Stimulated activated CD8-positive, alpha-beta memory T cell treated with anti-CD3 and anti-CD28 coated beads, Interleukin-2, amount 100 ng/mL, for 1 hour (primary cell): ENCODE measurements around the gene ZIC2.

Source experiments
- DNase-seq, 2 donors: peaks; one replicate each; pipeline ENCODE4 v3.0.0-alpha.2; 2020; ENCODE audit warnings: low read depth in 2 of 2

Gene ZIC2

DNA sequence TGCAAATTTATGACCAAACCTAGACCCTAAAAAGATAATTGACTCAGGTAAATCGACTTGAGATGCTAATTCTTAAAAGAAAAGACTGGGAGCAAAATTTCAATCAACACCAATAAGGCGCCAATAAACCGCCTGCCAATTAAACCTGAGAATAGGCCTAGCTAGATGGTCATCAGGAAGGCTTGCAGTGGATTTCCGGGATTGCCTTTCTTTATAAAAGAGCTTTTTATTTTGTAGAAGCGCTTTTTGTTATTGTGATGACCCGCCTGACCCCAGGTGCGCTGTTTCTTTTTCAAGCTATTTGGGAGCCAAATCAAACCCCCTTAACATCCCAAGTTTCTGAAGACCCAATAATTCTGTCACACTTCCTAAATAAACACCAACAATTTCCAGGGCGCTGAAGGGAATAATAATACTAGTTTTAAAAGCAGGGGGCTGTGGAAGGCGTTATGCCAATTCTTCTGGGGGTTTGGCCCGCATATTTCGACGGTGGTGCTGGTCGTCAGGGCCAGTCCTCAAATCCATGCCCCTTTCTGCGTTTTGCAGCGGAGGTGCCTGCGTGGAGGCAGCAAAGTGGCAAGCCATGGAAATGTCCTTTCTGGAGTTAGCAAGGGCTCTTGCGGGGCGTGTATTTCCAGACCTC lies 7.2 kb upstream of the ZIC2 start:
- no peak for DNase-seq

DNA sequence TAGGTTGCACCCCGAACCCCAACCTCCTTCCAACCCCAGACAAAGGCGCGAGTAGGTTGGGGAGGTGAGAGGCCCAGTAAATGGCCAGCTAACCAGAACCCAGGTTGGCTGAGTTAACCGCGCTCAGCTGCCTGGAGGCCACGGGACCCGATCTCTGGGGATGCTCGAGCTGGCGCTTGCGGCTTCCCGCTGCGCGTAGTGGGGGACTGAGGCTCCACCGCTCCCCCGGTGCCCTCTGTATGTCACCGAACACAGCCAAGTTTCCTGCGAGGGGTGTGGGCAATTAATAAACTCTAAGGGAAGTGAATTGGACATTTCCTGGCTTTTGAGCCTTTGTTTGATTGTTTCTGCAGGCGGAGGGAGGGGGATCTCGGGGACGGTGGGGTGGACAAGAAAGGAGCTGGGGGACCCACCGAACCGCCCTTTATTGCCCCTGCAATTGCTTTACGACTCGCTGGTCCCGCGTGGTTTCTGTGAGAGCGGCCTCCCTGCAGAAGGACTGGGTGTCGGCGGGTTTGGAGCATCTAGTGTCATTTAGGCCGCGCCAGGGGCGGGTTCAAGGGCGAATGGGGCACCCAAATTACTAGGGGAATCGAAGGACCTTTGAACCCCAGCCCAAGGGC lies 6.5 kb upstream of the ZIC2 start:
- no peak for DNase-seq

DNA sequence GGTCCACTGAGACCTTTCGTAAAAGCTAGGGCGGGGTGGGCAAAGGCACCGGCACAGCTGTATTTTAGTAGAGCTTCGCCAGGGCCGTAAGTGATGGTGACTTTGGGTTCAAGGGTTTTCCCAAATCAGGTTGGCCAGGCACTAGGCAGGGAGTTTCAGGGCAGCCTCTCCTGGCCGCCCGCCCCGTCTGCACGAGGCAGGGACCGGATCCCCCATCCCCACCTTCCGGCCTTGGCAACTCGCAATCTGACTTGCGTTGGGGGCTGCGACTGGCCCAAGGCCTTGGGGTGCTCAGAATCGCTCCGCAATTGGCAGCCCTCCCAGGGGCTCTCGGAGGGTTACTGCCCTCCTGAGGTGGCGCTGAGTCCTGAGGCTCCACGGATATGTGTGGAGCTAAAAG lies 6.0 kb upstream of the ZIC2 start:
- DNase-seq, result no peak

DNA sequence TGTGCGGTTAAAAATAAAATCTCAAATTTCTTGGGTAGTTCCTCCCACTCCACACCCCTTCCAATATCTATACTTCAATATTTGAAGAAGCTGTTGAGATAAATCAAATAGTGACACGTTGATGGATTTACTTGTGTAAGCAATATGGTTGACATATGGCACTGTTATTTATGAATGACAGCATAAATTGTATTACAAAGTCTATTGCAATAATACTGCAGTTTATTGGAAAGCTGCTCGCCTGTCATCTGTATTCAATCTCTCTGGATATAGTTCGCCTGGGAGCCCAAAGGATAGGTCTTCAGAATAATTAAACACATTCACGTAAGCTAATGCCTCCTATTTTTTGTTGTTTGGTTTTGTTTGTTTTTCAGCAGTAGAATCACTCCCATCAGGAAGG lies 5.0 kb upstream of the ZIC2 start:
- no peak for DNase-seq

DNA sequence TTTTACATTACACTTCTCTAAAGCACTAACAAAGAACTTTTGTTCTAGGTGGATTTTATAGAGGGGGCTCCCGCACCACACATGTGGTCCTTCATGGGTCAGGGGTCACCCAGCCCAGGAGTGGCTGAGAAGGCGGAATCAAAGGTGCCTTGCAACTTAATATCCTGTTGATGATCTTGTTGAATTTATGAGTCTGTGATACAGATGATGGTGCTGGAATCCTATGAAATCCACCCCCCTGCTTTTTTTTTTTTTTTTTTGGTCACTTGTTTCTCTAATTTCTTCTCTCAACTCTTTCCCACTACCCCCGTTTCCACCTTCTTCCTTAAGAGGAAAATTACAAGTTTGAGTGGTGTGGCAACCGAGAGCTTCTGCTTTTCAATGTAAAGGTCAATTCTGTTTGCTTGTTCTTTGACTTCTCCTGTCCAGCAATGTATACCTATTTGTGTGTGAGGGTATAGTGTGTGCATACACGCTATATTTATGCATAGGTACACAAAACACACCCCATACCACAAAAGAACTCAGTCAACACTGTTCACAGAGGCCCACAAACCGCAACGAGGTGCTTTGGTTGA lies 4.2 kb upstream of the ZIC2 start:
- no peak for DNase-seq

DNA sequence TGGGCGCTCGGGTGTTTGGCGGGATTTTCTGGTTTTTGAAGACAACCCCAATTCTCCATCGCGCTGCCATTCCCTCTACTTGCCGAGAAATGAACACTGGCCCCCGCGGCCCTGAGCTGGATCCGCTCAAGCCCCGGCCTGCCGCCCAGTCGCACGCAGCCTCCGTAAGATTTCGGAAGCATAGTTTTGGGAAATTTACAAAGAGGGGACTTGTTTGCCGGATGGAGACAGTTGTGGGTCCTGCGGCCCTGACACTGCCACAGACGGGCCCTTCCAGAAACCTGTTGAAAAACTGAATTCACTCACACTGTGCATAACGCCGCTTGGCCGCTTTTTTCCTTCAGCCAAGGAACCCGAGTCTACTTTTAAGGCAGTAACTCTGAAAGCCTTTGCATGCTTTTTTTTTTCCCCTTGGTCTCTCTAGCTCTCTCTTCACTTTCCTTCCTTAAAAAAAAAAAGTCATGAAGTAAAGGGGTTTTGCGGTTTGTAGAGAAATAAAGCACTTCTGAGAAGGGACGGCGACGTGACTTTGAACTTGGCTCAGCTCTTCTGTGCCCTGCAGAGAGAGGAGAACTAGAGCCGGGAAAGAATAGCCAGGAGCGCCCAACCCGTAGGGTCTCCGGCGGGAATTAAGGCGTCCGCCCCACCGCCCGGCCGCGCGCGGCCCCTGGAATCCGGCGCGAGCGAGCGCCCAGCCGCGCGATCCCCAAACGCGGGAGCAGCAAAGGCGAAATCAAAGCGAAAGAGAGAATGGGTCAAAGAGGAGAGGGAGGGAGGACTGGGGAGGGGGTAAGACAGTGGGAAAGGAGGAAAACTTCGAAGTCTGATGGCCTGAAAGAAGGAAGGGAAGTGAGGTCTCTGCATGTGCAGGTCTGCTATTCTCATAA lies 3.4 kb upstream of the ZIC2 start:
- no peak for DNase-seq

DNA sequence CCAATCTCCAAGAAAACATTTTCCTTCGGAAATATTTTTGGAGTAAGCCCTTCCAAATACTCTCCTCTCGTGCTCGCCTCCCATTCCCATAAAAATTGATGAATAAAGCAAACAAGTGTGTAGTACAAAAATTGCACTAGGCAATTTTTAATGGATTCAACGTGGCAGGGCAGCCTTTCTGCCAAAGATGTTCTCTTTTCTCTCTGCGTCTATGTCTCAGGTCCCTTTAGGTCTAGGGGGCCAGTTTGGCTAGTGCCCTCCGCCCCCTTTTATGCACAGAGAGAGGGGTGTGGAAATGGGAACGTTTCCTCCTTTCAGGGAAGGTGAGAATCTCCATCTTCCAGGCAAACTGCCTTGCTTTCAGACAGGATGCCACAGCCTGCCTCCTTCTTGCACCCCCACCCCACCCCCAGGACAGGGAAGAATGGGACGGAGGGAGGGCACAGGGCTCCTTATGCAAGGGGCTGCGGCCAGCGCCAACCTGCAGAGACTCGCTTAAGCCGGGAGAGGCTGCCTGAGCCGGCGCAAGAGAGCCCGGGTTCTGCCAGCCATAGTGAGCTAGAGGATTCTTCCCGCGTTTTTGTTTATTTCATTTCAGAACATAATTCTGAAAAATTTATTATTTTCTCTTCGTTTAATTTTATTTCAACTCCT lies 2.7 kb upstream of the ZIC2 start:
- DNase-seq, result no peak

DNA sequence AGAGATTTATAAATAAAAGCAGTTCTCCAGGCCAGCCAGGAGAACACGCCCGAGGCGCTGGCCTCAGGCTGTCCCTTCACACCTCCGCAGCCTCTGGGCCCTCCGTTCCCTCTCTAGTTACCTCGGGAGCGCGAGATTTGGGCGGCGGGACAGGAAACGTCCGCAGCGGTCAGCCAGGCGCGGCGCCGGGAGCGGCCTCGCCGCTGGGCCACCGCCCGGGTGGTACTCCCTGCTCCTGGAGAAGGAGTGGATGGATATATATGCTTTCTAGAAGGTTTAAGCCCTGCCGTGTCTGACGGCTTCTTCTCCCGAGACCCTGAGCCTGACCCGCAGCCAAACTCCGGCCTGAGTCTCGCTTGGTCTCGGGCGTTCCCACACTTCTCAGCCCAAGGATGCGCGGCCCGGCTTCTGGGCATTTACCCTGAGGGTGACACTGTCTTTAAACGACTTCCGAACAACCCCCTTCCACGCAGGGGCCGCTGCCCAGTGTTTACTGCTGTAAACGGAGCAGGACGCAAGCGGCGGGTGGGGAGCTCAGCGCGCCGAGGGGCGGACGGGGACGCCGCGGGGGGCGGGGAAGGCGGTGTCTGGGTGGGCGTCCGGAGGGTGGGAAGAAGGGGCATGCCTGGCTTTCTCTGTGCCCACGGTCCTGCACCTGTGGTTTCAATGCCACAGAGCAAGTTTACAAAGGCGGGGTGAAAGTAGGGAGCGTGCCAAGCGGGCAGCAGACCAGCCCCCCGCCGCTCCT lies 2.0 kb upstream of the ZIC2 start:
- DNase-seq, result no peak

DNA sequence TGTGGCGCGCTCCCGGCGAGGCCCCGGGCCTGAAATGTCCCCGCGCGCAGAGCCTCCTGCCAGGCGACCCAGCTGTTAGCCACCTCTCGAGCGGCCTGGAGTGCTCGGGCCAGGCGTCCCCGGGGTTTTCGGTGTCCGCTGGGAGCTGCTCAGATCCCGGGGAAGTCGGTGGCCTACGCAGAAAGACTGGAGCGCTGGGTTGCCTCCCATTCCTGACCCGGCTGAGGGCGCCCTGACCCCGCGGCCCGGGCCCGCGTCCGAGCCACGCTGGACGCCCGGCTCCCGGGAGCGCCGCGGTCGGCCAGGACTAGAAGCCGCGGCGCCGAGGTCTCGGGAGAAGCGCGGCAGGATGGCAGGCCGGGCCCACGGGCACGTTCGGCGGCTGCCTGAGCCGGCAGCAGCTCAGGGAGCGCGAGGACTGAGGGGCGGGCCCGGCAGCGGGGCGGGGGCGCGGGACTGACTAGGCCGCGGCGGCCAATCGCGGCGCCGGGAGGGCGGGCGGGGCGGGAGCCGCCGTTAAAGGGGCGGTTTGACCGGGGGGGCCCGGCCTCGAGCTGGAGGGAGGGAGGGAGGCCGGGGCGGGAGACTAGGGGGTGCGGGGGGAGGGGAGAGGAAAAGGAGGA lies 1.3 kb upstream of the ZIC2 start:
- DNase-seq, result no peak

DNA sequence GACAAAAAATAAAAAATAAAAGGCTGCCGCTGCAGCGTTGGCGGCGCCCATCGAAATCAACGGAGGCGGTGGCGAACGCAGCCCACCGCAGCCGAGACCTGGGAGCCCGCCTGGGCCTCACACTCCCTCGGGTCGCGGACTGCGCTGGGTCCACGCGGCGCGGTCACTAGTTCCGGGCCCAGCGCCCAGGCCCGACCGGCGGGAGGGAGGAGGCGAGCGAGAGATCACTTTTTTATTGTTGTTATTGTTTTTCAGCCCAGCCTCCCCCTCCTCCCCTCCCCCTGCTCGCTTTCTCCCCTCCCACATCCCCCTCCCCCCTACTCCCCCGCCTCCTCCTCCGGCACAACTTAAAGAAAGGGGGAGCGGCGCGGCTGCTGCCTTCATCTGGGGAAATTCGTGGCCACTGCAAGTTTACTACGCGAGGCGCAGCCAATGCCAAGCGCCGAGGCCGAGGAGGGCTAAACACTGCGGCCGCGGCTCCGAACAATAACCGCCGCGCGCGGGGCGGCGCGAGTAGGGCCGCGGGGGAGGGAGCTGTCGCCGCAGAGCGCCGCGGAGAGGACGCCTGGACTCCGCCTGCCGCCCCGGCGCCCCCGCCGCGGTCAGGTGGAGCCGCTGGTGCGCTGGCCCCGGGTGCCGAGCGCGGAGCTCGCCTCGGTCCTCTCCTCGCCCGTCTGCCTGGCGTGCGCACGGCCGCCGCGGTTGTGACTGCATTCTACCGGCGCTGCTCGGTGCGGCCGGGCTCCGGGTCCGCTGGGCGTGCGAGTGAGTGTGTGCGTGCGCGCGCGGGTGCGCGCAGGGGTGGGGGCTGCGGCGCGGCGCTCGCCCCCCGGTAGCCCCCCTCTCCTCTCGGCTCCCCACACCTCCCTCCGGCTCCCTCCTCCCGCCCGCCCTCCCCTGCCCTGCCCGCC lies 505 bp upstream of the ZIC2 start:
- DNase-seq, result no peak

DNA sequence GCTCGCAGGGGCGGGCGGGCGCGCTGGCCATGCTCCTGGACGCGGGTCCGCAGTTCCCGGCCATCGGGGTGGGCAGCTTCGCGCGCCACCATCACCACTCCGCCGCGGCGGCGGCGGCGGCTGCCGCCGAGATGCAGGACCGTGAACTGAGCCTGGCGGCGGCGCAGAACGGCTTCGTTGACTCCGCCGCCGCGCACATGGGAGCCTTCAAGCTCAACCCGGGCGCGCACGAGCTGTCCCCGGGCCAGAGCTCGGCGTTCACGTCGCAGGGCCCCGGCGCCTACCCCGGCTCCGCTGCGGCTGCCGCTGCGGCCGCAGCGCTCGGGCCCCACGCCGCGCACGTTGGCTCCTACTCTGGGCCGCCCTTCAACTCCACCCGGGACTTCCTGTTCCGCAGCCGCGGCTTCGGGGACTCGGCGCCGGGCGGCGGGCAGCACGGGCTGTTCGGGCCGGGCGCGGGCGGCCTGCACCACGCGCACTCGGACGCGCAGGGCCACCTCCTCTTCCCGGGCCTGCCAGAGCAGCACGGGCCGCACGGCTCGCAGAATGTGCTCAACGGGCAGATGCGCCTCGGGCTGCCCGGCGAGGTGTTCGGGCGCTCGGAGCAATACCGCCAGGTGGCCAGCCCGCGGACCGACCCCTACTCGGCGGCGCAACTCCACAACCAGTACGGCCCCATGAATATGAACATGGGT lies 599 bp downstream of the ZIC2 start:
- no peak for DNase-seq

DNA sequence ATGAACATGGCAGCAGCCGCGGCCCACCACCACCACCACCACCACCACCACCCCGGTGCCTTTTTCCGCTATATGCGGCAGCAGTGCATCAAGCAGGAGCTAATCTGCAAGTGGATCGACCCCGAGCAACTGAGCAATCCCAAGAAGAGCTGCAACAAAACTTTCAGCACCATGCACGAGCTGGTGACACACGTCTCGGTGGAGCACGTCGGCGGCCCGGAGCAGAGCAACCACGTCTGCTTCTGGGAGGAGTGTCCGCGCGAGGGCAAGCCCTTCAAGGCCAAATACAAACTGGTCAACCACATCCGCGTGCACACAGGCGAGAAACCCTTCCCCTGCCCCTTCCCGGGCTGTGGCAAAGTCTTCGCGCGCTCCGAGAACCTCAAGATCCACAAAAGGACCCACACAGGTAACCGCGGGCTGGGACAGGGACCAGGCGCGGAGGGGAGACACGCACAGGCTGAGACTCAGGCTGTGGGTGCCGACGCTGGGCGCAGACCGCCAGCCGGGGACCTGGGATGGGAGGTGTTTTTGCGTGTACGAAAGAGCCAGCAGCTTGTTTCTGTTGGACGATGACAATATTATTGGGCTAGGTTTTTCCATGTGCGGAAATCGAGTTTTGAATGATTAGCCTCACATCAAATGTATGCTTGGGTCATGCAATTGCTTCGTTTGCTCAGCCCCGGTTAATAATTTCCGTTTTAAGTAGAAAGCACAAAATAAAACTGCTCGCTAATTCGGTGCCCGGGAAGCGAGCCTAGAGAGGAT lies 1.3 kb downstream of the ZIC2 start:
- no peak for DNase-seq

DNA sequence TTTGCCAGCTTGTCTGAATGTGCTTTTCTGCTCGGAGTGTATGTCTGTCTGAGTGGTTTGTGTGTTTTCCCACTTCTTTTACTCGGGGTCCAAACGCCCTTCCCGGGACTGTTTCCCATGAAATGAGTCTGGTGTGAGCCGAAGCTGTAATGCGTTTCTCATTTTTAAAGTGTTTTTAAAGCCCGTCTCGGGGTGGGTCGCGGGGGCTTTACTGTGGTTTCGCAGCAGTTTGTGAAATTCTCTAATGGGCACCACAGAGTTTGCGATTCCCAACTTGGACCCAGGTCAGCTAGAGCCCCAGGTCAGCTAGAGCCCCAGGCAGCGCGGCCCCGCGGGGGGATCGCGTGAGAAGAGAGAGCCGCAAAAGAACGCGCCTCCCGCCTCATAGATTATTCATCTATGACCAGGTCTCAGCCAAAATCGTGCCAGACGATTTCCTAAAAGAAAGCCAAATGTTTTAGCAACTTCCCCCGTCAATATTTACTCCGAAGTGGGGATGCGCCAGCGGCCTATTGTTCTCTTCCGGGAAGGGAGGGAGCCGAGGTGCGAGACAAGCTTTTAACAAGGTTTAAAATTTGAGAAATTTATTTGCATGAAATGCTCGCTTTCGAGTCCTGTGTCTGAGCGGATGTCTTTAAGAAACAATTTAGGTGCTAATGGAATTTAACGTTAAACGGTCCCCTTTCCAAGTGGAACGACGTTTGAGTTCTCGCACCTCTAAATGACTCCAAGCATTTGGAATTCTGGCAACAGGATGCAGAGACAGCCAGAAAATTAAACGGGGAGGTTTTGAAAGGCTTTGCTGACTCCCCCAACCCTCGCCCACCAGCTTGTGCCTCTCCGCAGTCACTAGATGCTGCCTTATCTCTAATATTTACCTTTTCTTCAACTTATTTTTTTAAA lies 2.2 kb downstream of the ZIC2 start:
- no peak for DNase-seq

DNA sequence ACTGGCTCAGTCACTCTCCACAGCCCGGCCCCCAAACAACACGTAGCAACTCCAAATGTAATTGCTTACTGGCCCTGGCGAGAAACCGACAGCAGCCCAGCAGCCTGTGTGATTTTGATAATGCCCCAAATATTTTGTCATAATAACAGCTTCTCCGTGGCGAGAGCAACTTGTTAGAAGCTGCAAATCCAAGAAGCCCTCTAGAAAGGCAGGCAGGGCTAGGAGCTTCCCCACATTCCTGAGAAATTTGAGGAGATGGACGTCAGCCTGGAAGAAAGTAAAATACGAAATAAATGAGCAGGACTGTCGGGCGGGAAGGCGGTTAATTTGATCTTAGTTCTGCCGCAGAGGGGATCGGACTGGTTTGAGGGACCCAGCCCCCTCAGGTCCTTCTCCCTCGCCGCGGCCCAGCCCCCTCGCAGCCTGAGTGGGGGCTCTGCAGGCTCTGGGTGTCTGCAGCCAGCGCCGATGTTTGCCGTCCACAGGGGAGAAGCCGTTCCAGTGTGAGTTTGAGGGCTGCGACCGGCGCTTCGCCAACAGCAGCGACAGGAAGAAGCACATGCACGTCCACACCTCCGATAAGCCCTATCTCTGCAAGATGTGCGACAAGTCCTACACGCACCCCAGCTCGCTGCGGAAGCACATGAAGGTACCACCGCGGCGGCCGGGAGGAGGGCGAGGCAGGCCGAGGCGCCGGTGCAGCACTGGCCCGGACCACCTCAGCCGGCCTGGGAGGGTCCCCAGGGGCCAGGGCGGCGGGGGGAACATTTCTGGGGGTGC lies 3.1 kb downstream of the ZIC2 start:
- no peak for DNase-seq

DNA sequence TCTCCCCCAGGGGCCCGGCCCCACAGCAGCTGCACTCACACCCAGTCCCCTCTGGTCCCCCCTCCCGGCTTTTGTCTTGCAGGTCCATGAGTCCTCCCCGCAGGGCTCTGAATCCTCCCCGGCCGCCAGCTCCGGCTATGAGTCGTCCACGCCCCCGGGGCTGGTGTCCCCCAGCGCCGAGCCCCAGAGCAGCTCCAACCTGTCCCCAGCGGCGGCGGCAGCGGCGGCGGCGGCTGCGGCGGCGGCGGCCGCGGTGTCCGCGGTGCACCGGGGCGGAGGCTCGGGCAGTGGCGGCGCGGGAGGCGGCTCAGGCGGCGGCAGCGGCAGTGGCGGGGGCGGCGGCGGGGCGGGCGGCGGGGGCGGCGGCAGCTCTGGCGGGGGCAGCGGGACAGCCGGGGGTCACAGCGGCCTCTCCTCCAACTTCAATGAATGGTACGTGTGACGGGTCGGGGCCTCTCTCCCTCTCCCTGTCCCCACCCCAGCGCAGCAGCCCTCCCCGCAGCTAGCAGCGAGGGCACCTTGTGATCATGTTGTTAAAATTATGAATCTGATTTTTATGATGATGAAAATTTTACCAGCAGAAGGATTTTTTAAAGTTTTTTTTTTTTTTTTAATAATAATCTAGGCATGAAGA lies 3.8 kb downstream of the ZIC2 start:
- no peak for DNase-seq

DNA sequence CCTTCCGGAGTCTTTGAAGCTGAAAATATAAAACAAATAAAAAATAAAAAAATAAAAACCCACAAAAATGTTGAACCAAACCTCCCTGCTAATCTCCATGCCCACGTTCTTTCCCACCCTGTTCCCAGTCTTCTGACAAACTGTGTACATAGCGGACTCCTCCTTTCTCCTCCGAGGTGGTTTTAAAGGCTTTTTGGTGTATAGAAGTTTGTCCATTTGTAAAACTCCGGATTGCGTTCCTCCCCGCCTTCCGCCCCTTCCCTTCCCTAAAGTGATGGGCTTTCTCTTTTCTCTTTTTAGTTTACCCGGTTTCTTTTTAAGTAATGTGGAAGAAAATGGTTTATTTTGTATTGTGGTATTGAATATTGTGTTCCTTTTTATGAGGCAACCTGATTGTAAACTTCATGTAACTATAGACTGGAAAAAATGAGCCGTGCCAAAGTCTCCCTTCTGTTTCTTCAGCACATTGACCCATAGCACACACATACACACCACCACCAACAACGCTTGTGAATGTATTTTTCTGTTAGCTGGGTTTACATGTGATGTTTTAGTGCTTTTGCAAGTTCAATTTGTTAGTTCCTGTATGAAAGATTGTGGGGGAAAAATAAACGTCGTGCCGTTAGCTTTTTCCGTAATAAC lies 4.4 kb downstream of the ZIC2 start:
- DNase-seq, result no peak
